A549 treated with AZD2906 at 1 μM for 4 hours (cell line): ENCODE measurements around the gene GFPT2. TPM values are rescaled to one million over a fixed set of nuclear protein-coding genes. Genes with fewer than 3 reads are reported as not detected.

Experiments
- total RNA-seq: library from RNA; stranded (reverse); fragments of 200-300 nt; extraction: Qiagen RNA extraction; gene quantifications from 5 replicates; pipeline ENCODE4 v1.2.3, GENCODE V29; 2022

GFPT2 gene
- 44.0 to 51.7 TPM (median 48.7 TPM) in 5 replicates for total RNA-seq

DNA sequence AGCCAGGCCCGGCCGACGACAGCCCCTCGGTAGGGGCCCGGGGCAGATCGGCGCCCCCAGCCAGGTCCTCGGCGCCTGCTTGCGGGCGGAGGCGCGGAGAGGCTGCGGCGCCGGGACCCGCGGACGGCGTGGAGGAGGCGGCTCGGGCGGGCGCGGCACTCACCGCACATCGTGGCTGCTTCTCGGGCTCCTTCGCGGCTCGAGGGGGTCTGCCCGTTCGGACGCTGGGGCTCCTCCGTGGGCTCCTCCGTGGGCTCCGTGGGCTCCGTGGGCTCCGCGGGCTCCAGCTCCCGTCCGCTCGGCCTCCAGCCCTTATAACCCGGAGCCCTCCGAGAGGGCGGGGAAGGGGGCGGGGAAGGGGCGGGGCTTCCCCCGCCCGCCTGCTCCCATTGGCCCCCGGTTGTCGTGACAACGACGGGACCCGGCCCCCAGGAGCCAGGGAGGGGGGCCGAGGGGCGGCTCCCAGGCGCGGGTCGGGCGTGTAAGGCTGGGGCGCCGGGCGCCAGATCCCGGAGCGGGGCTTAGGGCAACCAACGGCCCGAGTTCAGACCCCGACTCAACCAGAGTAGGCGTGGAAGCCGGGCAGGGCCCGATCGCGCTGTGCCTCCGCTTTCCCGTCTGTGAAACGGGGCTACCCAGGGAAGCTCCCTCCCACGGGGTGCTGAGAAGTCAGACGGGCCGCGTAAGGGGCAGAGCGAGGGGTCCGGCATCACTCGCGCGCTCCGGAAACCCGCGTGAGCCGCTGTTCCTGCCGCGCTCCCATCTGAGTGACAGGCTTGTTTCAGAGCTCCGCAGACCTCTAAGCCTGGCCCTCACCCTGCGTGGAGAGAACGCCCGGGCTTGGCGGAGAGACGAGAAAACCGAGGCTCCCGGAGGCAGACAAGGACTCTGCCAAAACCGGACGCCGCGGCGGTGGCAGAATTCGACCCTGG is at the start of gene GFPT2:
GFPT2 (minus strand) TSS at position 289 of the 932 bp plus-strand sequence; CDS start at position 170, 119 bp downstream.

DNA sequence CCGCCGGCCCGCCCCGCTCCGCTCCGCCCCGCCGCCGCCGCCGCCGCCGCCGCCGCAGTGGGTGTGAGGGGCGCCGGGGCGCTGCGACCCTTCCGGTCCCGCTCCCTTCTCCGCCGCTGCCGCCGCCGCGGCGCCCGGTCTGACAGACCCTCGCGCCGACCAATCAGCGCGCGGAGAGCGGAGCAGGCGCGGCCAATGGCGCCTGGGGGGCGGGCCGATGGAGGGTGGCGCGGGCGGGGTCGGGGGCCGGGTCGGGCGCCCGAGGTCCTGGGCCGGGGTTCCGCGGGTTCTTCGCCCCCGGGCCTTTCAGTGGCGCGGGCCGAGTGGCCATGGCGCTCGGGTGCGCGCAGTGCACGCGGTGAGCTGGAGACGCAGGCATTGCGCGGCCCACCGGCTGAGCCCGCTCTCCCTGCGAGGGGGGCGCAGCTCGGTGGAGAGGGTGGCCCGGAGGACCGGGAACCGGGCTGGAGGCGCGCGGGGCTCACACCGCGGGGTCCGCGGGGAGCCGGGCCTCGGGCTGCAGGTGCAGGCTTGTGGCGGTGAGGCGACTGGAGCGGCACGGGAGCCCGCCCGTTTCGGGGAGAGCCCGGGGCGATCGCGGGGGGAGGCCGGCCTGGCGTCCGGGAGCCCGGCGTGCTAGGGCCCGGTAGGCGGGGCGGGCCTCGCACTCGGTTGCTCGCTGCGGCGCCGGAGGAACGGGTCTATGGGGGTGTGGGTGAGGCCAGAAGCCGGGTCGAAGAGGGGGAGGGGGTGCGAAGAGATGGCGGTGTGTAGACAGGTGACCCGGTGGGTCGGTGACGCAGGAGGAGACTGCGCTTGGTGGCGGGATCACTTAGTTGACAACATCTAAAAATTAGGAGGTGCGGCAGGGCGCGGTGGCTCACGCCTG is 60.9 kb downstream of the GFPT2 start, which contains the start of gene MAPK9:
MAPK9 (minus strand) TSS at position 141 of the 889 bp plus-strand sequence. CDS start 11,522 bp downstream, outside the sequence.

Other genes with a start within 250 kb of the GFPT2 start
- 0.08 to 0.11 TPM (median 0.10 TPM) in 4 of 5 replicates, not detected in the other for gene RASGEF1C, start 144.1 kb downstream of the GFPT2 start, total RNA-seq
- 27.5 to 35.4 TPM (median 32.8 TPM) in 5 replicates for gene MAPK9, start 61.3 kb downstream of the GFPT2 start, total RNA-seq
- 14.2 to 20.3 TPM (median 18.0 TPM) in 5 replicates for gene CNOT6, start 141.0 kb upstream of the GFPT2 start, total RNA-seq
- gene SCGB3A1, start 238.2 kb upstream of the GFPT2 start, total RNA-seq: not detected in 5 replicates